ENCODE measurements around the gene RNF32. TPM values are rescaled to one million over a fixed set of nuclear protein-coding genes. Genes with fewer than 3 reads are reported as not detected.

RNF32 gene
- total RNA-seq, 4 donors from 2014 or later: 1.1 to 3.0 (median 2.0) TPM

DNA sequence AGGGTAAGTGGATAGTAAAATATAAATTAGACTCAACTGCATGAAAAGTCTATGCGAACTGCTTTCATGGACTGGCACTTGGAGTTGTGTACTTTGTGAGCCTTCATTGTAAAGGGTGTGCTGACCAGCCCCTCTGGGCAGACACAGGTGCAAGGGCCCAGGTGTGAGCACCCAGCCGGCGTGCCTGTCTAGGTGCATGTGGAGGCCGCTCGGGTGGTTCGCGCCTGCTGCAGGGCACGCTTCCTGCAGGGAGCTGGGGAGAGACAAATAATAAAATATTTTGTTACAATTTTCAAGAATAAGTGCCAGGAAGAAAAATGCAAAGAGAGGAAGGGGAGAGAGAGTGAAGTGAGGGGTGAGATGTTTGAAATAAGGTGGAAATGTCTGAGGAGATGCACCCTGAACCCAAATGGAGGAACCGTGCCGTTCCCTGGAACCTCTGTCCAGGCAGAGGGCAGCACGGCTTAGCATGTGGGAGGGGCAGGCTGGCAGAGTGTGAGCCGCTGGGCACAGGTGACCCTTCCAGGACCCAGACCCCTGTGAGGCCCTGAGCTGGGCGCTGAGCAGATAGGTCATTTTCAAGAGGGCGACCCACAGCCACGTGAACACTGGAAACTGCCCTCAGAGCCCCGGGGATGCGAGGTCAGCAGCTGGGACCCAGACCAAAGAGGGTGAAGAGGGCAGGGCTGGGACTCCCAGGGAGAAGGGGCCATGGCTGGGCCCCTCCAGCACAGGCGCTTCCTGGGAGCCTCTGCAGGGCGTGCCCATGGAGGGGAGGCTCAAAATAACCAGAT, 28.7 kb downstream of the RNF32 start:
- H3K27me3 ChIP-seq: no peaks in the 10 kb centered on the region
- no peak overlapping the region for H3K27ac ChIP-seq
- in situ Hi-C loops (cut with MboI; ENCODE audit: low pct_ligation_motif_present in 1 of 4, low pct_unique_long_range_greater_than_20kb in 1 of 4, low sequenced_read_pairs in 3 of 4) (no loop called here), intact Hi-C loops (cut with DNase I; ENCODE audit: low total_unique reads) (no loop called here)
- no peaks in the 10 kb centered on the region for H3K36me3 ChIP-seq
- TF ChIP-seq EP300 (IDR thresholded peaks at IDR 0.05; ENCODE audit: low read depth): no peak
- no peak for TF ChIP-seq POLR2AphosphoS5 (IDR thresholded peaks at IDR 0.05)
- TF ChIP-seq POLR2A (IDR thresholded peaks at IDR 0.05): no peak
- TF ChIP-seq, protein P1, sequence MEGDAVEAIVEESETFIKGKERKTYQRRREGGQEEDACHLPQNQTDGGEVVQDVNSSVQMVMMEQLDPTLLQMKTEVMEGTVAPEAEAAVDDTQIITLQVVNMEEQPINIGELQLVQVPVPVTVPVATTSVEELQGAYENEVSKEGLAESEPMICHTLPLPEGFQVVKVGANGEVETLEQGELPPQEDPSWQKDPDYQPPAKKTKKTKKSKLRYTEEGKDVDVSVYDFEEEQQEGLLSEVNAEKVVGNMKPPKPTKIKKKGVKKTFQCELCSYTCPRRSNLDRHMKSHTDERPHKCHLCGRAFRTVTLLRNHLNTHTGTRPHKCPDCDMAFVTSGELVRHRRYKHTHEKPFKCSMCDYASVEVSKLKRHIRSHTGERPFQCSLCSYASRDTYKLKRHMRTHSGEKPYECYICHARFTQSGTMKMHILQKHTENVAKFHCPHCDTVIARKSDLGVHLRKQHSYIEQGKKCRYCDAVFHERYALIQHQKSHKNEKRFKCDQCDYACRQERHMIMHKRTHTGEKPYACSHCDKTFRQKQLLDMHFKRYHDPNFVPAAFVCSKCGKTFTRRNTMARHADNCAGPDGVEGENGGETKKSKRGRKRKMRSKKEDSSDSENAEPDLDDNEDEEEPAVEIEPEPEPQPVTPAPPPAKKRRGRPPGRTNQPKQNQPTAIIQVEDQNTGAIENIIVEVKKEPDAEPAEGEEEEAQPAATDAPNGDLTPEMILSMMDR (IDR thresholded peaks at IDR 0.05): no peak
- H3K4me1 ChIP-seq: peaks cover 0 to 12% (median 4%) of the 10 kb centered on the region in 4 donors
- no peaks in the 10 kb centered on the region for H3K9me3 ChIP-seq
- no peak for DNase-seq
- H3K4me3 ChIP-seq: no peak overlapping the region
- WGBS, 2 donors (ENCODE audit: low coverage in 1 of 2): 92% methylated on average over 19 of the region's 19 CpGs; no CpG with 5 or more reads in 1 of the 2 donors

DNA sequence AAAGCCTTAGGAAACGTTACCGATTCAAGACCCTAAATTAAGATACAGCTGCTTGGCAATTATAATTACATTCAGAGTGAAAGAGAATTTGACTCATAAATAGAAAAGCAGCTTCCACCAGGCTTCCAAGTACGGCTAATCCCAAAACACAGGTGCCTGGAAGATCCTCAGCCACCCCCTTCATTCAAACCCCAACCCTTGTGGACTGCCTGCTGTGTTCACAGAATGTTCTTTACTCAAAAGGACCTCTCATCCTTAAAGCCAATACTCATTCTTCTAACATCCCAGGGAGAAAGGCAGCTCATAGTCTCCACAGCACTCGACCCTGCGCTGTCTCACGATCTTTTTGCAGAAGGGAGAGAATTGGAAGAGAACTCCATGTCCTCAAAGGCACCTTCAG, 32.9 kb downstream of the RNF32 start:
- in situ Hi-C loops (cut with MboI; ENCODE audit: low pct_ligation_motif_present in 1 of 4, low pct_unique_long_range_greater_than_20kb in 1 of 4, low sequenced_read_pairs in 3 of 4) (no loop called here), intact Hi-C loops (cut with DNase I; ENCODE audit: low total_unique reads) (no loop called here)
- Histone ChIP-seq H3K36me3 (peaks cover 0 to 14% (median 0%) of the 10 kb centered on the region in 4 donors), H3K9me3 (no peaks in the 10 kb centered on the region), H3K4me3 (no peak overlapping the region), H3K27ac (no peak overlapping the region), H3K27me3 (no peaks in the 10 kb centered on the region), H3K4me1 (peaks cover 0 to under 1% (median 0%) of the 10 kb centered on the region in 4 donors)
- no peak for TF ChIP-seq POLR2A (IDR thresholded peaks at IDR 0.05)
- TF ChIP-seq, protein P1 (IDR thresholded peaks at IDR 0.05): no peak
- no peak for TF ChIP-seq POLR2AphosphoS5 (IDR thresholded peaks at IDR 0.05)
- no peak for TF ChIP-seq EP300 (IDR thresholded peaks at IDR 0.05; ENCODE audit: low read depth)
- no peak for DNase-seq
- 93 to 95% methylated on average over 6 of the region's 6 CpGs for WGBS, 2 donors (ENCODE audit: low coverage in 1 of 2)

DNA sequence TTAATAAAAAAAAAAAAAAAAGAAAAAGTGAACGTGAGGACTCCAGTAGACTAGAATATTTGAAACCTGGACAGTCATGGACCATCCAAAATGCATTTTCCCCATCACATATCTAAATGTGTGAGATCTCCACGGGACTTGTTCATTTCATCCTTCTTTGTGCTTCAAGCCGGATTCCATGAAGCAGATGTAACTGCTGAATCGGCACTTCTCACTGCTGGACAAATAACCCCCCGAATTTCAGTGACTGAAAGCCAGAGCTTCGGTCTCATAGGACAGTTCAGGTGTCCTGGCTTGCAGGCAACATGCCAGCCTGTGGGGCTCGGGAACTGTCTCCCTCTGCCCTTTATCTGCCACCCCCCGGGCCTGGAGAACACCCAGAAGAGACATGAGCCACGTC, 33.3 kb downstream of the RNF32 start:
- no peaks in the 10 kb centered on the region for H3K27me3 ChIP-seq
- DNase-seq: no peak
- no peaks in the 10 kb centered on the region for H3K4me1 ChIP-seq
- no peaks in the 10 kb centered on the region for H3K9me3 ChIP-seq
- TF ChIP-seq, protein P1 (IDR thresholded peaks at IDR 0.05): no peak
- no peak for TF ChIP-seq EP300 (IDR thresholded peaks at IDR 0.05; ENCODE audit: low read depth)
- intact Hi-C loops (cut with DNase I; ENCODE audit: low total_unique reads) (no loop called here), in situ Hi-C loops (cut with MboI; ENCODE audit: low pct_ligation_motif_present in 1 of 4, low pct_unique_long_range_greater_than_20kb in 1 of 4, low sequenced_read_pairs in 3 of 4) (no loop called here)
- H3K27ac ChIP-seq: no peak overlapping the region
- WGBS, 2 donors (ENCODE audit: low coverage in 1 of 2): 83 to 94% methylated on average over 3 to 9 of the region's 9 CpGs
- no peak overlapping the region for H3K4me3 ChIP-seq
- peaks cover 0 to 14% (median 0%) of the 10 kb centered on the region in 4 donors for H3K36me3 ChIP-seq

DNA sequence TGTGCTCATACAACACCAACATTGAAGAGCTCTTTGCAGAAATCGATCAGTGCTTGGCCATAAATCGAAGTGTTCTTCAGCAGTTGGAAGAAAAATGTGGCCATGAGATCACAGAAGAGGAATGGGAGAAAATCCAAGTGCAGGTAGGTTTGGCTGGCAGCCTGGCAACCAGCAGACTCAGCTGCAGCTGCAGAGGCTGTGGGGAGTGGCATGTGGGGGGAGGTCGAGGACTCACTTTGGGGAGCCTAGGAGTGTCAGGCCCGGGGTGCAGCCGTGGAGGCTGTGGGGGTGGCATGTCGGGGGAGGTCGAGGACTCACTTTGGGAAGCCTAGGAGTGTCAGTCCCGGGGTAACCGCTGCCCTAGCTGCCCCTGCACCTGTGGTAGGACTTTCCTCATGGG, 35.1 kb downstream of the RNF32 start:
- intact Hi-C loops (cut with DNase I; ENCODE audit: low total_unique reads): no loop called here
- Histone ChIP-seq H3K27ac (no peak overlapping the region), H3K27me3 (no peaks in the 10 kb centered on the region)

More for the DNA sequence above, 35.1 kb downstream of the RNF32 start:
- H3K4me1 ChIP-seq: no peaks in the 10 kb centered on the region
- TF ChIP-seq POLR2A (IDR thresholded peaks at IDR 0.05) (no peak), POLR2AphosphoS5 (IDR thresholded peaks at IDR 0.05) (no peak)
- no peak for DNase-seq
- H3K4me3 ChIP-seq: no peak overlapping the region
- peaks cover 0 to 14% (median 0%) of the 10 kb centered on the region in 4 donors for H3K36me3 ChIP-seq
- 75 to 87% methylated on average over 2 to 9 of the region's 9 CpGs for WGBS, 2 donors (ENCODE audit: low coverage in 1 of 2)
- H3K9me3 ChIP-seq: no peaks in the 10 kb centered on the region
- in situ Hi-C loops (cut with MboI; ENCODE audit: low pct_ligation_motif_present in 1 of 4, low pct_unique_long_range_greater_than_20kb in 1 of 4, low sequenced_read_pairs in 3 of 4): no loop called here
